ENCODE measurements around the gene RIPK3. TPM values are rescaled to one million over a fixed set of nuclear protein-coding genes. Genes with fewer than 3 reads are reported as not detected.

The RIPK3 gene
- polyA plus RNA-seq, 2 of the 4 experiments (the other 2 are of a cell fraction) = not detected

DNA sequence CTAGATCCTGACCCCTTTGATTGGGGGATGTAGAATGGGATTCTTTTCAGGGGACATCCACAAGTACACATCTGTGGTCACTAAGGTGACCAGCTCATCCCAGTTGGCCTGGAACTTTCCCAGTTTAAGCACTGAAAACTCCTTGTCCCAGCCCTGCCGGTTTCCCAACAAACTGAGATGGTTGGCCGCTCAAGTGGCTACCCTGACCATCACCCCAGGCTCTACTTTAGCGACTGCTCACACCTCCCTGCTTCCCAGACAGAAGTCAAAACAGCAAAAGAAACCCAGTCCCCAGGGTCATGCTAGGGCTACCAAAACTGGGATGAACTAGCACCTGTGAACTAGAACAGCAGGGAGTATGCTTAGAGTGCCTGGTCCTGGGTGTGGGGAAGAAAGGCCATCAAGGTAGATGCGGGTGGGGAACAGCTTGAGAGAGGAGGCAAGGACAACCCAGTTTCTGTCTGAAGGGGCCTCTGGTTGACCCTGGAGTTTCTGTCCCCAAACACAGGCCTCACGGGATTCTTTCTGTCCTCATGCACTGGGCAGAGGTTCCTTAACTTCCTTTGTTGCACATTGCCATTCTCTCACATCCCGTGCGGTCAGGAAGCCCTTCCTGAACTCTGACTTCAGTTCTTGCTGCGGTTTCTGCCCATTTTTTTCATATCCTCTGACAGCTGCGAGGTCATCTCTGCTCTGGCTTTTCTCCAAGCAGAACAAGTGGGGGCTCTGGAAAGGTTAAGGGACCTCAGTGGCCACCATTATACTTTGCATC, 26.9 kb downstream of the RIPK3 start:
- Histone ChIP-seq H3K9me3 (no peaks in the 10 kb centered on the region), H3K4me1 (peaks cover 18% of the 10 kb centered on the region), H3K27ac (no peak overlapping the region), H3K4me3 (no peak overlapping the region), H3K4me2 (no peak overlapping the region)
- DNase-seq (ENCODE audit: low read depth in 1 of 2, low spot score in 1 of 2) = no peak
- CTCF ChIA-PET = interaction anchor here (1.0 to 46.6 kb wide), 6 partner anchors 10 to 117 kb away, joined by 5 to 1142 read pairs (median 71); partner anchors contain the start of genes CBLN3, DHRS1, KHNYN and NOP9
- POLR2A ChIA-PET = no interaction called here
- WGBS (ENCODE audit: missing lambda C conversion rate) = 88% methylated on average over 9 of the region's 9 CpGs
- no peak for ATAC-seq
- no peak for FAIRE-seq
- TF ChIP-seq ZNF302 (CRISPR knock-in tag; IDR thresholded peaks at IDR 0.05) (no peak), EP300 (IDR thresholded peaks at IDR 0.05) (no peak), SREBF2 (IDR thresholded peaks at IDR 0.05) (no peak), NFE2L2 (conservative IDR thresholded peaks at IDR 0.05; ENCODE audit: low read length) (no peak), HOXB13 (CRISPR knock-in tag; IDR thresholded peaks at IDR 0.05; ENCODE audit: low read depth) (no peak), FOXS1 (CRISPR knock-in tag; IDR thresholded peaks at IDR 0.05) (no peak)
- TF ChIP-seq, protein P1, sequence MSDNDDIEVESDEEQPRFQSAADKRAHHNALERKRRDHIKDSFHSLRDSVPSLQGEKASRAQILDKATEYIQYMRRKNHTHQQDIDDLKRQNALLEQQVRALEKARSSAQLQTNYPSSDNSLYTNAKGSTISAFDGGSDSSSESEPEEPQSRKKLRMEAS (IDR thresholded peaks at IDR 0.05) = no peak
- TF ChIP-seq, protein P2, sequence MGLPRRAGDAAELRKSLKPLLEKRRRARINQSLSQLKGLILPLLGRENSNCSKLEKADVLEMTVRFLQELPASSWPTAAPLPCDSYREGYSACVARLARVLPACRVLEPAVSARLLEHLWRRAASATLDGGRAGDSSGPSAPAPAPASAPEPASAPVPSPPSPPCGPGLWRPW (IDR thresholded peaks at IDR 0.05) = no peak

DNA sequence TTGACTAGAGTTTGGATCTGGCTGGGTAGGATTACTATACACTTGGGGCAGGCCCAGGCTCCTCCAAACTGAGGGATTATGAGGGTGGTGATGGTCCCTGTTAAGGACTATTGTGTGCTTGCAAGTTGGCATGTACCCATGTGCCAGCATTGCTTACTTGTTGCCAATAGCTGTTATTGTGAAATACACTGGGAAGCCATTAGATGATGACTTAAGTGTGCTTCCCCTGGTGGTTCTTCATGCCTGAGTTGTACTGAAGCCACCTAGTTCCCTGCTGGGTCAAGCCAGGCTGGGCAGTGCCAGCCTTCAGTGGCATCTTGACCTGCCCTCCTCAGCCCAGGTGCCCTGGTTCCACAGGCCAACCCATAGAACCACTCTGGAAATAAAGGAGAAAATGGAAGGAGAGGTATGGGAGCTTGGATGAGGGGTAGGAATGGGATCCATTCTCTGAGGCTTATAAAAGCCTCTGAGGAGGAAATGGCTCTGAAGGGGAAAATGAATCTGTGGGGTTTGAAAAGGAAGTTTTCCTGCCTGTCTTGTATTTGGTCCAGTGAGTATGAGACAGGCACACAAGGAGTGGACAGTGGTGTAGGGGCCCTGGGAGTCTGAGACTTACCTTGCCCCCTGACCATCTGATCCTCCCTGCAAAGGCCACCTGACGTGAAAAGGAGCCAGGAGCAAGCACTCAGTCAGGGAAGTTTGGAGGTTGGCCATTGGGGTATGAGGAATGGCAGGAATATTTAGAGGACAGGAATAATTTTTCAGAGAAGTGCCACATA, 27.8 kb downstream of the RIPK3 start:
- ChIA-PET POLR2A (no interaction called here), CTCF (interaction anchor here (1.0 to 46.6 kb wide), 8 partner anchors 9 to 118 kb away, joined by 5 to 1142 read pairs (median 130); partner anchors contain the start of genes CBLN3, DHRS1, KHNYN and NOP9)
- H3K27ac ChIP-seq = no peak overlapping the region
- 94% methylated on average over 1 of the region's 1 CpG for WGBS (ENCODE audit: missing lambda C conversion rate)
- no peak for FAIRE-seq
- no peak for ATAC-seq
- no peak for TF ChIP-seq CEBPB (IDR thresholded peaks at IDR 0.05)
- H3K9me3 ChIP-seq = no peaks in the 10 kb centered on the region
- DNase-seq (ENCODE audit: low read depth in 1 of 2, low spot score in 1 of 2) = no peak
- H3K4me1 ChIP-seq = peaks cover 19% of the 10 kb centered on the region
- no peak overlapping the region for H3K4me2 ChIP-seq
- H3K4me3 ChIP-seq = no peak overlapping the region

DNA sequence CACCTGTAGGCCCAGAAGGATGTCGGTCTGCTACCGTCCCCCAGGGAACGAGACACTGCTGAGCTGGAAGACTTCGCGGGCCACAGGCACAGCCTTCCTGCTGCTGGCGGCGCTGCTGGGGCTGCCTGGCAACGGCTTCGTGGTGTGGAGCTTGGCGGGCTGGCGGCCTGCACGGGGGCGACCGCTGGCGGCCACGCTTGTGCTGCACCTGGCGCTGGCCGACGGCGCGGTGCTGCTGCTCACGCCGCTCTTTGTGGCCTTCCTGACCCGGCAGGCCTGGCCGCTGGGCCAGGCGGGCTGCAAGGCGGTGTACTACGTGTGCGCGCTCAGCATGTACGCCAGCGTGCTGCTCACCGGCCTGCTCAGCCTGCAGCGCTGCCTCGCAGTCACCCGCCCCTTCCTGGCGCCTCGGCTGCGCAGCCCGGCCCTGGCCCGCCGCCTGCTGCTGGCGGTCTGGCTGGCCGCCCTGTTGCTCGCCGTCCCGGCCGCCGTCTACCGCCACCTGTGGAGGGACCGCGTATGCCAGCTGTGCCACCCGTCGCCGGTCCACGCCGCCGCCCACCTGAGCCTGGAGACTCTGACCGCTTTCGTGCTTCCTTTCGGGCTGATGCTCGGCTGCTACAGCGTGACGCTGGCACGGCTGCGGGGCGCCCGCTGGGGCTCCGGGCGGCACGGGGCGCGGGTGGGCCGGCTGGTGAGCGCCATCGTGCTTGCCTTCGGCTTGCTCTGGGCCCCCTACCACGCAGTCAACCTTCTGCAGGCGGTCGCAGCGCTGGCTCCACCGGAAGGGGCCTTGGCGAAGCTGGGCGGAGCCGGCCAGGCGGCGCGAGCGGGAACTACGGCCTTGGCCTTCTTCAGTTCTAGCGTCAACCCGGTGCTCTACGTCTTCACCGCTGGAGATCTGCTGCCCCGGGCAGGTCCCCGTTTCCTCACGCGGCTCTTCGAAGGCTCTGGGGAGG, 28.9 kb downstream of the RIPK3 start, which contains the start of gene LTB4R:
Gene LTB4R (plus strand): TSS at position 857 of the 959 bp plus-strand sequence. CDS start 4,150 bp downstream, outside the sequence.
- ChIA-PET CTCF (interaction anchor here (2.6 to 46.6 kb wide), 7 partner anchors 8 to 119 kb away, joined by 6 to 1142 read pairs (median 135); partner anchors contain the start of genes ADCY4, CBLN3, DHRS1 and KHNYN), POLR2A (no interaction called here)
- ATAC-seq (no peak), FAIRE-seq (no peak), DNase-seq (ENCODE audit: low read depth in 1 of 2, low spot score in 1 of 2) (no peak)
- 97% methylated on average over 50 of the region's 99 CpGs for WGBS (ENCODE audit: missing lambda C conversion rate)
- H3K27ac ChIP-seq = no peak within 1 kb of the TSS
- H3K4me2 ChIP-seq = no peak within 1 kb of the TSS
- H3K9me3 ChIP-seq = no peaks in the 10 kb centered on the region
- H3K4me1 ChIP-seq = peaks cover 16% of the 10 kb centered on the region
- TF ChIP-seq NFE2L2 (conservative IDR thresholded peaks at IDR 0.05; ENCODE audit: low read length) (no peak), CHD4 (IDR thresholded peaks at IDR 0.05; ENCODE audit: borderline replicate concordance) (no peak), CBX8 (IDR thresholded peaks at IDR 0.05) (no peak), KDM1A (IDR thresholded peaks at IDR 0.05; ENCODE audit: low read depth) (no peak), MYC (IDR thresholded peaks at IDR 0.05; ENCODE audit: borderline replicate concordance, low read length) (no peak), RAD21 (conservative IDR thresholded peaks at IDR 0.05 in 1 of 2, IDR thresholded peaks at IDR 0.05 in 1 of 2) (no peak), HOXB13 (CRISPR knock-in tag; IDR thresholded peaks at IDR 0.05; ENCODE audit: low read depth) (no peak), SREBF2 (IDR thresholded peaks at IDR 0.05) (no peak), NPAS2 (CRISPR knock-in tag; IDR thresholded peaks at IDR 0.05; ENCODE audit: borderline replicate concordance) (no peak), HOXB5 (CRISPR knock-in tag; IDR thresholded peaks at IDR 0.05) (no peak), MAFK (IDR thresholded peaks at IDR 0.05; ENCODE audit: partially characterized antibody) (no peak), JUN (IDR thresholded peaks at IDR 0.05) (no peak), HEYL (CRISPR knock-in tag; IDR thresholded peaks at IDR 0.05) (no peak), CBX2 (IDR thresholded peaks at IDR 0.05; ENCODE audit: borderline replicate concordance, low read depth) (no peak), RARB (CRISPR knock-in tag; IDR thresholded peaks at IDR 0.05) (no peak), KDM5A (IDR thresholded peaks at IDR 0.05) (no peak), RCOR1 (IDR thresholded peaks at IDR 0.05; ENCODE audit: low read depth, low read length) (no peak)
- TF ChIP-seq, protein P3, sequence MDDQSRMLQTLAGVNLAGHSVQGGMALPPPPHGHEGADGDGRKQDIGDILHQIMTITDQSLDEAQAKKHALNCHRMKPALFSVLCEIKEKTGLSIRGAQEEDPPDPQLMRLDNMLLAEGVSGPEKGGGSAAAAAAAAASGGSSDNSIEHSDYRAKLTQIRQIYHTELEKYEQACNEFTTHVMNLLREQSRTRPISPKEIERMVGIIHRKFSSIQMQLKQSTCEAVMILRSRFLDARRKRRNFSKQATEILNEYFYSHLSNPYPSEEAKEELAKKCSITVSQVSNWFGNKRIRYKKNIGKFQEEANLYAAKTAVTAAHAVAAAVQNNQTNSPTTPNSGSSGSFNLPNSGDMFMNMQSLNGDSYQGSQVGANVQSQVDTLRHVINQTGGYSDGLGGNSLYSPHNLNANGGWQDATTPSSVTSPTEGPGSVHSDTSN (IDR thresholded peaks at IDR 0.05) = no peak
- TF ChIP-seq, protein P4, sequence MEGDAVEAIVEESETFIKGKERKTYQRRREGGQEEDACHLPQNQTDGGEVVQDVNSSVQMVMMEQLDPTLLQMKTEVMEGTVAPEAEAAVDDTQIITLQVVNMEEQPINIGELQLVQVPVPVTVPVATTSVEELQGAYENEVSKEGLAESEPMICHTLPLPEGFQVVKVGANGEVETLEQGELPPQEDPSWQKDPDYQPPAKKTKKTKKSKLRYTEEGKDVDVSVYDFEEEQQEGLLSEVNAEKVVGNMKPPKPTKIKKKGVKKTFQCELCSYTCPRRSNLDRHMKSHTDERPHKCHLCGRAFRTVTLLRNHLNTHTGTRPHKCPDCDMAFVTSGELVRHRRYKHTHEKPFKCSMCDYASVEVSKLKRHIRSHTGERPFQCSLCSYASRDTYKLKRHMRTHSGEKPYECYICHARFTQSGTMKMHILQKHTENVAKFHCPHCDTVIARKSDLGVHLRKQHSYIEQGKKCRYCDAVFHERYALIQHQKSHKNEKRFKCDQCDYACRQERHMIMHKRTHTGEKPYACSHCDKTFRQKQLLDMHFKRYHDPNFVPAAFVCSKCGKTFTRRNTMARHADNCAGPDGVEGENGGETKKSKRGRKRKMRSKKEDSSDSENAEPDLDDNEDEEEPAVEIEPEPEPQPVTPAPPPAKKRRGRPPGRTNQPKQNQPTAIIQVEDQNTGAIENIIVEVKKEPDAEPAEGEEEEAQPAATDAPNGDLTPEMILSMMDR (IDR thresholded peaks at IDR 0.05) = no peak
- TF ChIP-seq, protein P1 (IDR thresholded peaks at IDR 0.05) = no peak
- H3K4me3 ChIP-seq = no peak within 1 kb of the TSS
